IMR-90 (cell line): ENCODE measurements around the gene DUSP22. TPM values are rescaled to one million over a fixed set of nuclear protein-coding genes. Genes with fewer than 3 reads are reported as not detected.

Experiments used
- ATAC-seq: fragments of 200-7000 bp; cut with Tn5 transposase; 2 replicates; pipeline ENCODE4 v1.9.1; 2020; ENCODE audit warnings: low read depth, mild to moderate bottlenecking, moderate library complexity
- BruUV-seq: library from RNA; stranded (reverse); fragments of 400-500 nt; replicated peaks from 2 replicates; lab custom pipeline; 2021; lab: Mats Ljungman, UMichigan
- CTCF ChIA-PET: fragments of 300-600 bp; formaldehyde crosslinking; extraction: SDS; loops from one replicate; lab custom pipeline; 2021; ENCODE audit warnings: antibody characterized with exemption; lab: Yijun Ruan, JAX
- POLR2A ChIA-PET: fragments of 300-600 bp; sonication (Branson Sonifier 250); formaldehyde crosslinking; loops from one replicate; lab custom pipeline; 2022; ENCODE audit warnings: antibody characterized with exemption; ENCODE audit not compliant: unreplicated experiment; lab: Charles Lee
- DNase-seq: peaks from one replicate; pipeline ENCODE4 v3.0.0; 2013
- H2AFZ ChIP-seq: replicated peaks from 2 replicates; pipeline ENCODE3; 2013; ENCODE audit warnings: low read length, mild to moderate bottlenecking; ENCODE audit not compliant: poor library complexity
- H2AK5ac ChIP-seq: 2 replicates; pipeline ENCODE4 v1.6.1; 2013; ENCODE audit warnings: low read depth, low read length, inconsistent platforms
- H2AK9ac ChIP-seq: replicated peaks from 2 replicates; pipeline ENCODE3; 2013; ENCODE audit warnings: mild to moderate bottlenecking, low read depth, low read length, moderate library complexity; ENCODE audit not compliant: poor library complexity
- H2BK120ac ChIP-seq: 2 replicates; pipeline ENCODE4 v1.6.1; 2013; ENCODE audit warnings: low read depth, low read length, inconsistent platforms
- H2BK15ac ChIP-seq: 3 replicates; pipeline ENCODE4 v1.6.1; 2013; ENCODE audit warnings: low read depth, low read length, inconsistent platforms
- H2BK20ac ChIP-seq: 2 replicates; pipeline ENCODE4 v1.6.1; 2013; ENCODE audit warnings: low read depth, mild to moderate bottlenecking, inconsistent platforms, low read length, moderate library complexity
- H2BK5ac ChIP-seq: 2 replicates; pipeline ENCODE4 v1.6.1; 2013; ENCODE audit warnings: mild to moderate bottlenecking, low read depth, low read length, inconsistent platforms; ENCODE audit not compliant: poor library complexity, severe bottlenecking
- H3K14ac ChIP-seq: replicated peaks from 2 replicates; pipeline ENCODE4 v1.6.1; 2013; ENCODE audit warnings: low read depth, low read length, inconsistent platforms
- H3K18ac ChIP-seq: 2 replicates; pipeline ENCODE4 v1.6.1; 2013; ENCODE audit warnings: low read depth, low read length, control low read depth
- H3K23ac ChIP-seq: 2 replicates; pipeline ENCODE4 v1.6.1; 2013; ENCODE audit warnings: low read depth, low read length, inconsistent platforms
- H3K27ac ChIP-seq: 2 replicates; pipeline ENCODE4 v1.5.1; 2013; ENCODE audit warnings: mild to moderate bottlenecking, control low read depth, low read length; ENCODE audit not compliant: insufficient read depth
- H3K27me3 ChIP-seq: 2 replicates; pipeline ENCODE4 v1.6.1; 2013; ENCODE audit warnings: low read length; ENCODE audit not compliant: control insufficient read depth, insufficient read depth
- H3K36me3 ChIP-seq: 2 replicates; pipeline ENCODE4 v1.6.1; 2013; ENCODE audit warnings: low read length, mixed read lengths; ENCODE audit not compliant: control insufficient read depth, insufficient read depth
- H3K4ac ChIP-seq: 2 replicates; pipeline ENCODE4 v1.6.1; 2013; ENCODE audit warnings: low read depth, low read length, inconsistent platforms
- H3K4me1 ChIP-seq: 2 replicates; pipeline ENCODE4 v1.6.1; 2013; ENCODE audit warnings: low read length, mixed read lengths; ENCODE audit not compliant: control insufficient read depth, insufficient read depth
- H3K4me2 ChIP-seq: 2 replicates; pipeline ENCODE4 v1.6.1; 2013; ENCODE audit warnings: low read depth, mild to moderate bottlenecking, control low read depth, low read length, moderate library complexity
- H3K4me3 ChIP-seq: 2 replicates; pipeline ENCODE4 v1.5.1; 2013; ENCODE audit warnings: low read depth, mild to moderate bottlenecking, control low read depth, low read length, moderate library complexity; ENCODE audit not compliant: insufficient read depth
- H3K56ac ChIP-seq: 2 replicates; pipeline ENCODE4 v1.6.1; 2013; ENCODE audit warnings: low read length, inconsistent platforms; ENCODE audit not compliant: insufficient read depth; ENCODE audit errors: extremely low read depth
- H3K79me1 ChIP-seq, 2 experiments: 2 replicates each; pipeline ENCODE4 v1.6.1; 2013; ENCODE audit warnings: low read length in 2 of 2, inconsistent platforms in 1 of 2, low read depth in 1 of 2
- H3K9ac ChIP-seq: 2 replicates; pipeline ENCODE4 v1.6.1; 2013; ENCODE audit warnings: low read depth, low read length, control low read depth
- H3K9me1 ChIP-seq: 2 replicates; pipeline ENCODE4 v1.6.1; 2013; ENCODE audit warnings: low read length, inconsistent platforms; ENCODE audit not compliant: insufficient read depth
- H3K9me3 ChIP-seq: 2 replicates; pipeline ENCODE4 v1.6.1; 2013; ENCODE audit warnings: low read length; ENCODE audit not compliant: control insufficient read depth, insufficient read depth
- H4K20me1 ChIP-seq: 2 replicates; pipeline ENCODE4 v1.6.1; 2013; ENCODE audit warnings: low read length, inconsistent platforms; ENCODE audit not compliant: insufficient read depth
- H4K5ac ChIP-seq: 2 replicates; pipeline ENCODE4 v1.6.1; 2013; ENCODE audit warnings: mild to moderate bottlenecking, low read depth, low read length, control low read depth
- H4K8ac ChIP-seq, 2 experiments: 2 replicates each; pipeline ENCODE4 v1.6.1; 2013; ENCODE audit warnings: low read depth in 2 of 2, low read length in 2 of 2, control low read depth in 1 of 2, inconsistent platforms in 1 of 2
- H4K91ac ChIP-seq: 2 replicates; pipeline ENCODE4 v1.6.1; 2013; ENCODE audit warnings: low read depth, low read length, inconsistent platforms; ENCODE audit not compliant: insufficient read depth
- ELK1 ChIP-seq: fragments of 150-350 bp; IDR thresholded peaks from 2 replicates; pipeline ENCODE4 v1.6.1; 2016; ENCODE audit warnings: low read depth, mild to moderate bottlenecking, low read length, moderate library complexity, borderline replicate concordance
- MAFK ChIP-seq: IDR thresholded peaks from 2 replicates; pipeline ENCODE4 v1.6.1; 2012; ENCODE audit warnings: low read depth, low read length, improper control_type of control experiment
- MXI1 ChIP-seq: IDR thresholded peaks from 2 replicates; pipeline ENCODE4 v1.6.1; 2012; ENCODE audit warnings: low read depth, mild to moderate bottlenecking, low read length, moderate library complexity, borderline replicate concordance
- SMC3 ChIP-seq: fragments of 150-350 bp; IDR thresholded peaks from 2 replicates; pipeline ENCODE4 v1.6.1; 2016; ENCODE audit warnings: low read depth, mild to moderate bottlenecking, antibody characterized with exemption, low read length, moderate library complexity
- WGBS, 2 experiments: methylation state at CpG; one replicate each; pipeline versions ENCODE4 v1.1.5 to v1.1.7; 2013; ENCODE audit warnings: missing lambda C conversion rate in 2 of 2; ENCODE audit not compliant: insufficient read length in 1 of 2; ENCODE audit errors: extremely low coverage in 2 of 2; 5-methylcytosine and 5-hydroxymethylcytosine counted together
- dilution Hi-C: fragments of 300-500 bp; cut with HindIII; formaldehyde crosslinking; loops from one replicate; pipeline ENCODE4 v1.14.3; 2018; ENCODE audit warnings: low sequenced_read_pairs; ENCODE audit not compliant: unreplicated experiment
- in situ Hi-C: fragments of 300-500 bp; cut with MboI; formaldehyde crosslinking; loops from 3 replicates; pipeline ENCODE4 v1.14.3; 2019; ENCODE audit warnings: low sequenced_read_pairs, inconsistent platforms, mixed read lengths
- intact Hi-C: fragments of 100-400 bp; cut with micrococcal nuclease; formaldehyde crosslinking; loops from 2 replicates; pipeline ENCODE4 v1.10.0; 2022
- polyA plus RNA-seq, 3 experiments: library from polyadenylated mRNA; depleted of rRNA; stranded (reverse); fragments of >200 nt; gene quantifications; 2 replicates each; pipeline ENCODE4 v1.2.3, GENCODE V29; 2012; ENCODE audit warnings: low replicate concordance in 1 of 3
- total RNA-seq: library from RNA; depleted of rRNA; stranded (reverse); fragments of >200 nt; gene quantifications from 2 replicates; pipeline ENCODE4 v1.2.3, GENCODE V29; 2012

DUSP22 gene
- total and polyA plus RNA-seq, 2 of the 4 experiments (the other 2 are of a cell fraction) = 7.1 to 8.2 TPM

GRCh38 chr6:343226-343935, 51.1 kb downstream of the DUSP22 start:
- Histone ChIP-seq H3K4me1 (no peaks in the 10 kb centered on the region), H2BK120ac (no peak overlapping the region), H3K27me3 (no peaks in the 10 kb centered on the region), H4K91ac (no peak overlapping the region), H3K79me1 (no peaks in the 10 kb centered on the region), H2AK5ac (no peak overlapping the region), H4K5ac (no peak overlapping the region), H3K4me3 (no peak overlapping the region), H2AFZ (no peak overlapping the region), H2BK15ac (no peak overlapping the region), H3K9me1 (no peaks in the 10 kb centered on the region; the same call in 1 of the 2 replicates), H4K8ac (no peak overlapping the region), H3K18ac (no peak overlapping the region), H2BK20ac (no peak overlapping the region), H2AK9ac (no peak overlapping the region), H3K56ac (no peak overlapping the region), H3K9ac (no peak overlapping the region), H3K23ac (no peak overlapping the region), H3K9me3 (no peaks in the 10 kb centered on the region; the same call in 1 of the 2 replicates), H3K4me2 (no peak overlapping the region), H3K4ac (no peak overlapping the region), H3K36me3 (no peaks in the 10 kb centered on the region), H3K27ac (no peak overlapping the region), H2BK5ac (no peak overlapping the region), H3K14ac (no peak overlapping the region), H4K20me1 (no peaks in the 10 kb centered on the region; the same call in 1 of the 2 replicates)
- ChIA-PET POLR2A (no interaction called here), CTCF (no interaction called here)
- TF ChIP-seq MXI1 = no peak
- no peak for TF ChIP-seq MAFK
- no peak for TF ChIP-seq ELK1
- TF ChIP-seq SMC3 = no peak
- intact Hi-C loops (no loop called here), in situ Hi-C loops (no loop called here), dilution Hi-C loops (no loop called here)
- no peak for DNase-seq
- no TSS peak for BruUV-seq
- 84% methylated on average over 4 of the region's 10 CpGs; no CpG with 5 or more reads in 1 of the 2 experiments for WGBS, 2 experiments
- no peak for ATAC-seq
